Smooth muscle cell of the umbilical artery (primary cell): ENCODE measurements around the gene TYK2. TPM values are rescaled to one million over a fixed set of nuclear protein-coding genes. Genes with fewer than 3 reads are reported as not detected.

ENCODE experiments used
- total RNA-seq: library from RNA; depleted of rRNA; stranded (reverse); fragments of >200 nt; gene quantifications from 2 replicates; pipeline ENCODE4 v1.2.3, GENCODE V29; 2014

TYK2 gene
- total RNA-seq, result 67.4 and 86.4 TPM in 2 replicates

GRCh38 chr19:10380313-10381102, at the start of gene TYK2:
TYK2 (minus strand) TSS chr19:10380572; CDS start chr19:10378406, 2,166 bp downstream.

GRCh38 chr19:10420444-10421239, 40.3 kb upstream of the TYK2 start, which contains the start of gene PDE4A:
PDE4A (plus strand) TSS chr19:10420538; CDS start chr19:10420765, 227 bp downstream.

GRCh38 chr19:10403137-10404021, 23.0 kb upstream of the TYK2 start, which contains the start of gene CDC37:
CDC37 (minus strand) TSS chr19:10403542; CDS start chr19:10403479, 63 bp downstream.

GRCh38 chr19:10339380-10339960, 40.9 kb downstream of the TYK2 start, which contains the start of gene ICAM3:
ICAM3 (minus strand) TSS chr19:10339624; CDS start chr19:10339614, 10 bp downstream.

GRCh38 chr19:10332965-10333757, 47.2 kb downstream of the TYK2 start, which contains the start of gene RAVER1:
RAVER1 (minus strand) TSS chr19:10333529; CDS start chr19:10333507, 22 bp downstream.

GRCh38 chr19:10315335-10316214, 64.8 kb downstream of the TYK2 start, which contains the start of gene FDX2:
FDX2 (minus strand) TSS chr19:10316015; CDS start chr19:10315996, 19 bp downstream.

GRCh38 chr19:10309423-10309822, 70.9 kb downstream of the TYK2 start, which contains the start of gene ZGLP1:
ZGLP1 (minus strand) TSS chr19:10309815.

Other genes starting within 250 kb of the TYK2 start
- gene DNMT1, start 185.6 kb downstream of the TYK2 start, total RNA-seq, result 22.6 and 71.1 TPM in 2 replicates
- gene S1PR2, start 149.2 kb downstream of the TYK2 start, total RNA-seq, result 12.5 and 17.1 TPM in 2 replicates
- 17.8 and 31.2 TPM in 2 replicates for gene MRPL4, start 128.4 kb downstream of the TYK2 start, total RNA-seq
- gene ICAM1, start 109.5 kb downstream of the TYK2 start, total RNA-seq, result 23.2 and 26.8 TPM in 2 replicates
- 1.9 and 2.1 TPM in 2 replicates for gene ICAM4, start 93.6 kb downstream of the TYK2 start, total RNA-seq
- 11.0 and 20.3 TPM in 2 replicates for gene ICAM5, start 90.6 kb downstream of the TYK2 start, total RNA-seq
- gene ZGLP1, start 70.8 kb downstream of the TYK2 start, total RNA-seq, result 0.59 and 1.1 TPM in 2 replicates
- 16.3 and 16.8 TPM in 2 replicates for gene FDX2, start 64.6 kb downstream of the TYK2 start, total RNA-seq
- gene RAVER1, start 47.0 kb downstream of the TYK2 start, total RNA-seq, result 11.6 and 33.9 TPM in 2 replicates
- 5.1 and 7.7 TPM in 2 replicates for gene ICAM3, start 40.9 kb downstream of the TYK2 start, total RNA-seq
- gene CDC37, start 23.0 kb upstream of the TYK2 start, total RNA-seq, result 177 and 241 TPM in 2 replicates
- 3.3 and 6.2 TPM in 2 replicates for gene PDE4A, start 40.0 kb upstream of the TYK2 start, total RNA-seq
- gene KEAP1, start 122.8 kb upstream of the TYK2 start, total RNA-seq, result 68.0 and 81.0 TPM in 2 replicates
- 5.4 and 7.4 TPM in 2 replicates for gene S1PR5, start 136.9 kb upstream of the TYK2 start, total RNA-seq
- 10.7 and 15.6 TPM in 2 replicates for gene ATG4D, start 163.3 kb upstream of the TYK2 start, total RNA-seq
- 8.0 and 9.8 TPM in 2 replicates for gene KRI1, start 185.4 kb upstream of the TYK2 start, total RNA-seq
- 6.8 and 8.7 TPM in 2 replicates for gene CDKN2D, start 188.4 kb upstream of the TYK2 start, total RNA-seq
- not detected in 2 replicates for gene AP1M2, start 206.7 kb upstream of the TYK2 start, total RNA-seq
- 42.5 and 59.3 TPM in 2 replicates for gene SLC44A2, start 245.0 kb upstream of the TYK2 start, total RNA-seq